CD14-positive monocyte (primary cell): ENCODE data around the gene TMEM79. TPM values are rescaled to one million over a fixed set of nuclear protein-coding genes. Genes with fewer than 3 reads are reported as not detected.

ENCODE experiments used
- DNase-seq, 3 donors: peaks; one replicate each; pipeline ENCODE4 v3.0.0-alpha.2; 2011 to 2022
- H2AFZ ChIP-seq: 2 replicates; pipeline ENCODE4 v1.6.0; 2012; ENCODE audit warnings: mild to moderate bottlenecking, low read depth, low read length, inconsistent platforms; ENCODE audit not compliant: insufficient read depth, poor library complexity, severe bottlenecking
- H3K27ac ChIP-seq, 2 donors: 1 replicate in 1 of 2; 2 replicates in 1 of 2; pipeline ENCODE4 v1.5.1; 2012 to 2013; ENCODE audit warnings: low read length in 2 of 2, control low read depth in 1 of 2, inconsistent platforms in 1 of 2, low read depth in 1 of 2, mild to moderate bottlenecking in 1 of 2
- H3K27me3 ChIP-seq, 2 donors: one replicate each; pipeline versions ENCODE4 v1.6.0 to v1.6.1; 2011 to 2013; ENCODE audit warnings: low read length in 2 of 2; ENCODE audit not compliant: control insufficient read depth in 2 of 2, insufficient read depth in 2 of 2
- H3K36me3 ChIP-seq, 2 donors: replicated peaks in 1 of 2; 1 replicate in 1 of 2; 2 replicates in 1 of 2; pipeline versions ENCODE4 v1.5.1 to v1.6.1; 2012 to 2013; ENCODE audit warnings: low read length in 2 of 2, control low read depth in 1 of 2, inconsistent platforms in 1 of 2, mild to moderate bottlenecking in 1 of 2; ENCODE audit not compliant: insufficient read depth in 2 of 2, control insufficient read depth in 1 of 2
- H3K4me1 ChIP-seq, 2 donors: 1 replicate in 1 of 2; 2 replicates in 1 of 2; pipeline versions ENCODE4 v1.5.1 to v1.6.1; 2012 to 2013; ENCODE audit warnings: low read length in 2 of 2, control low read depth in 1 of 2, inconsistent platforms in 1 of 2, mild to moderate bottlenecking in 1 of 2, moderate library complexity in 1 of 2; ENCODE audit not compliant: insufficient read depth in 2 of 2, control insufficient read depth in 1 of 2
- H3K4me2 ChIP-seq: replicated peaks from 2 replicates; pipeline ENCODE3; 2012; ENCODE audit warnings: low read length, moderate library complexity, mild to moderate bottlenecking; ENCODE audit not compliant: poor library complexity, severe bottlenecking; ENCODE audit errors: extremely low read depth
- H3K4me3 ChIP-seq, 3 experiments: fragments of 200-600 bp in 1 of 3; sonication (generic) in 1 of 3; replicated peaks in 1 of 3; 1 replicate in 2 of 3; 2 replicates in 1 of 3; pipeline ENCODE4 v1.5.1; 2011 to 2013; ENCODE audit warnings: low read length in 3 of 3, mild to moderate bottlenecking in 3 of 3, control low read depth in 2 of 3, low read depth in 2 of 3, inconsistent platforms in 1 of 3, moderate library complexity in 1 of 3
- H3K79me2 ChIP-seq: 2 replicates; pipeline ENCODE4 v1.6.0; 2012; ENCODE audit warnings: mild to moderate bottlenecking, control low read depth, inconsistent platforms, low read length, moderate library complexity; ENCODE audit not compliant: insufficient read depth
- H3K9ac ChIP-seq: 2 replicates; pipeline ENCODE4 v1.6.0; 2017; ENCODE audit warnings: low read length, mild to moderate bottlenecking; ENCODE audit not compliant: insufficient read depth, poor library complexity, severe bottlenecking
- H3K9me3 ChIP-seq, 2 donors: replicated peaks in 1 of 2; 1 replicate in 1 of 2; 2 replicates in 1 of 2; pipeline versions ENCODE4 v1.5.1 to v1.6.1; 2012 to 2013; ENCODE audit warnings: low read length in 2 of 2, control low read depth in 1 of 2; ENCODE audit not compliant: control insufficient read depth in 1 of 2, insufficient read depth in 1 of 2
- H4K20me1 ChIP-seq: 2 replicates; pipeline ENCODE4 v1.6.0; 2012; ENCODE audit warnings: mild to moderate bottlenecking, low read length, control low read depth, moderate library complexity; ENCODE audit not compliant: insufficient read depth
- H3K27ac Mint-ChIP-seq, 7 donors: one replicate each; pipeline ENCODE4 v1.8.0; 2020; ENCODE audit warnings: mild to moderate bottlenecking in 7 of 7, mixed read lengths in 7 of 7, moderate library complexity in 6 of 7, inconsistent platforms in 2 of 7
- H3K27me3 Mint-ChIP-seq, 3 donors: one replicate each; pipeline ENCODE4 v1.8.0; 2021 to 2022; ENCODE audit warnings: low read depth in 3 of 3, mild to moderate bottlenecking in 3 of 3, mixed read lengths in 3 of 3, moderate library complexity in 3 of 3, inconsistent platforms in 1 of 3
- H3K36me3 Mint-ChIP-seq, 2 donors: one replicate each; pipeline ENCODE4 v1.8.0; 2020; ENCODE audit warnings: mixed read lengths in 2 of 2, inconsistent platforms in 1 of 2, mild to moderate bottlenecking in 1 of 2
- H3K4me1 Mint-ChIP-seq: one replicate; pipeline ENCODE4 v1.8.0; 2020; ENCODE audit warnings: mild to moderate bottlenecking, mixed read lengths
- H3K4me3 Mint-ChIP-seq, 2 donors: one replicate each; pipeline ENCODE4 v1.8.0; 2020; ENCODE audit warnings: mild to moderate bottlenecking in 2 of 2, mixed read lengths in 2 of 2, moderate library complexity in 1 of 2
- H3K9me3 Mint-ChIP-seq, 7 donors: one replicate each; pipeline ENCODE4 v1.8.0; 2020 to 2022; ENCODE audit warnings: mixed read lengths in 7 of 7, mild to moderate bottlenecking in 6 of 7, moderate library complexity in 6 of 7, inconsistent platforms in 2 of 7
- WGBS: methylation state at CpG from one replicate; pipeline ENCODE4 v1.1.5; 2013; ENCODE audit warnings: missing lambda C conversion rate; ENCODE audit not compliant: insufficient coverage; 5-methylcytosine and 5-hydroxymethylcytosine counted together
- intact Hi-C, 2 donors: fragments of 100-400 bp; cut with micrococcal nuclease; formaldehyde crosslinking; loops; one replicate each; pipeline versions ENCODE4 v1.15.0 to v1.15.1; 2023
- polyA plus RNA-seq, 3 donors: library from polyadenylated mRNA; depleted of rRNA in 1 of 3; unstranded in 2 of 3; stranded (reverse) in 1 of 3; fragments of 300-500 nt in 2 of 3; fragments of >200 nt in 1 of 3; fragmentation: Illumina TruSeq in 2 of 3; gene quantifications; 1 replicate in 2 of 3; 2 replicates in 1 of 3; pipeline ENCODE4 v1.2.3, GENCODE V29; 2012 to 2021
- TF ChIP-seq, protein P1 (sequence below): fragments of 200-600 bp; IDR thresholded peaks from one replicate; pipeline ENCODE4 v1.8.0; 2022; ENCODE audit warnings: antibody characterized with exemption, mild to moderate bottlenecking

Gene TMEM79
- polyA plus RNA-seq, 3 donors: 1.2 to 12.0 (median 1.4) TPM

DNA sequence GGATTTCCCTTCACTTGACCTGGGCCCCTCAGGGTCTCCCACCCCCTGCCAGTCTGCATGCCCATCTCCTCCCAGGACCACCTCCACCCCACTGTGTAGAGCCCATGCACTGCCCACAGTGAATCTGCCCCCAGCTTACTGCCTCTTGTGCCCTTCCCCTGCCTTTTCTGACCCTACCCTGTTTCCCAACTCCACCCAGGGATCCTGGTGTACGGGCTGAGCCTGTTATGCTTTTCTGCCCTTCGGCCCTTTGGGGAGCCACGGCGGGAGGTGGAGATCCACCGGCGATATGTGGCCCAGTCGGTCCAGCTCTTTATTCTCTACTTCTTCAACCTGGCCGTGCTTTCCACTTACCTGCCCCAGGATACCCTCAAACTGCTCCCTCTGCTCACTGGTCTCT is 1.9 kb downstream of the TMEM79 start:
- TF ChIP-seq, protein P1, sequence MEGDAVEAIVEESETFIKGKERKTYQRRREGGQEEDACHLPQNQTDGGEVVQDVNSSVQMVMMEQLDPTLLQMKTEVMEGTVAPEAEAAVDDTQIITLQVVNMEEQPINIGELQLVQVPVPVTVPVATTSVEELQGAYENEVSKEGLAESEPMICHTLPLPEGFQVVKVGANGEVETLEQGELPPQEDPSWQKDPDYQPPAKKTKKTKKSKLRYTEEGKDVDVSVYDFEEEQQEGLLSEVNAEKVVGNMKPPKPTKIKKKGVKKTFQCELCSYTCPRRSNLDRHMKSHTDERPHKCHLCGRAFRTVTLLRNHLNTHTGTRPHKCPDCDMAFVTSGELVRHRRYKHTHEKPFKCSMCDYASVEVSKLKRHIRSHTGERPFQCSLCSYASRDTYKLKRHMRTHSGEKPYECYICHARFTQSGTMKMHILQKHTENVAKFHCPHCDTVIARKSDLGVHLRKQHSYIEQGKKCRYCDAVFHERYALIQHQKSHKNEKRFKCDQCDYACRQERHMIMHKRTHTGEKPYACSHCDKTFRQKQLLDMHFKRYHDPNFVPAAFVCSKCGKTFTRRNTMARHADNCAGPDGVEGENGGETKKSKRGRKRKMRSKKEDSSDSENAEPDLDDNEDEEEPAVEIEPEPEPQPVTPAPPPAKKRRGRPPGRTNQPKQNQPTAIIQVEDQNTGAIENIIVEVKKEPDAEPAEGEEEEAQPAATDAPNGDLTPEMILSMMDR: no peak
- H3K4me3 ChIP-seq: no peak overlapping the region
- H3K79me2 ChIP-seq: peaks cover 33% of the 10 kb centered on the region
- 100% methylated on average over 4 of the region's 8 CpGs for WGBS
- H3K27me3 ChIP-seq: no peaks in the 10 kb centered on the region
- H3K27me3 Mint-ChIP-seq: no peaks in the 10 kb centered on the region
- no peak overlapping the region for H3K4me3 Mint-ChIP-seq
- peaks cover 39 to 42% of the 10 kb centered on the region in 2 donors for H3K4me1 ChIP-seq
- DNase-seq: no peak
- H3K27ac Mint-ChIP-seq: peak overlapping the region in 3 of 7 donors; percentile 36 to 86 (median 40)
- no peak overlapping the region for H3K27ac ChIP-seq
- H3K9me3 ChIP-seq: no peaks in the 10 kb centered on the region
- H3K36me3 ChIP-seq: peaks cover 9 to 23% of the 10 kb centered on the region in 2 donors
- intact Hi-C loops: no loop called here
- H3K9me3 Mint-ChIP-seq: no peaks in the 10 kb centered on the region
- peaks cover 12% of the 10 kb centered on the region for H4K20me1 ChIP-seq
- H3K9ac ChIP-seq: no peak overlapping the region
- peaks cover 42% of the 10 kb centered on the region for H3K4me1 Mint-ChIP-seq
- no peak overlapping the region for H2AFZ ChIP-seq
- peaks cover 21 to 42% of the 10 kb centered on the region in 2 donors for H3K36me3 Mint-ChIP-seq
- H3K4me2 ChIP-seq: no peak overlapping the region

DNA sequence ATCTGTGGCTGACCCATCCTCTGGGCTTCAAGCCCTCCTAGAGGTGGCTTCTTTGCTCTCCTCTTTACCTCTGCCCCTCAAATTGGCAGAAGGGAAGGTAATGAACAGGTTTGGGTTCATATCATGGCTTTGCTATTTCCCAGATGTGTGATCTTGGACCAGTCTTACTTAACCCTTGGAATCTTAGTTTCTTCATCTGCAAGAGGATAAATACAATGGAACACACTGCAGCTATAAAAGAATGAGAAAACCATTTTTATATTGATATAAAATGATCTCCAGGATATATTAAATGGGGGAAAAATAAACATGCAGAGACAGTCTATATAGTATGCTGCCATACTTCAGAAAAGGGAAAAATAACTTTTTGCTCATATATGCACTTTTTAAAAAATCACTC is 5.7 kb downstream of the TMEM79 start:
- TF ChIP-seq, protein P1: no peak
- no peaks in the 10 kb centered on the region for H3K9me3 ChIP-seq
- peaks cover 6% of the 10 kb centered on the region for H4K20me1 ChIP-seq
- peaks cover 0 to 1% (median 0%) of the 10 kb centered on the region in 7 donors for H3K9me3 Mint-ChIP-seq
- H3K9ac ChIP-seq: no peak overlapping the region
- DNase-seq: no peak
- H3K79me2 ChIP-seq: peaks cover 4% of the 10 kb centered on the region
- intact Hi-C loops: no loop called here
- H3K27me3 ChIP-seq: no peaks in the 10 kb centered on the region
- H3K4me1 Mint-ChIP-seq: peaks cover 37% of the 10 kb centered on the region
- H3K4me3 Mint-ChIP-seq: no peak overlapping the region
- H3K4me1 ChIP-seq: peaks cover 26 to 27% of the 10 kb centered on the region in 2 donors
- H3K27ac Mint-ChIP-seq: peak overlapping the region in 1 of 7 donors; percentile 46
- no peak overlapping the region for H2AFZ ChIP-seq
- peaks cover 0 to 2% (median 0%) of the 10 kb centered on the region in 3 donors for H3K27me3 Mint-ChIP-seq
- peaks cover 19 to 46% of the 10 kb centered on the region in 2 donors for H3K36me3 ChIP-seq
- no peak overlapping the region for H3K4me2 ChIP-seq
- H3K4me3 ChIP-seq: no peak overlapping the region
- no peak overlapping the region for H3K27ac ChIP-seq
- peaks cover 39 to 58% of the 10 kb centered on the region in 2 donors for H3K36me3 Mint-ChIP-seq
